22Rv1 (cell line): ENCODE measurements around the gene DMXL1.
"Not testable (repeated sequence)": the region's sequence is repeated elsewhere in the genome, so short reads cannot be mapped to it uniquely, and the experiment has no call there.

ENCODE experiments used
- ZFX ChIP-seq: fragments of 450-650 bp; IDR thresholded peaks from 2 replicates; pipeline ENCODE4 v1.6.1; 2017; ENCODE audit warnings: antibody characterized with exemption, borderline replicate concordance
- TF ChIP-seq, protein P1 (sequence below): fragments of 450-650 bp; IDR thresholded peaks from 2 replicates; pipeline ENCODE4 v1.5.1; 2017; ENCODE audit warnings: mild to moderate bottlenecking

DNA sequence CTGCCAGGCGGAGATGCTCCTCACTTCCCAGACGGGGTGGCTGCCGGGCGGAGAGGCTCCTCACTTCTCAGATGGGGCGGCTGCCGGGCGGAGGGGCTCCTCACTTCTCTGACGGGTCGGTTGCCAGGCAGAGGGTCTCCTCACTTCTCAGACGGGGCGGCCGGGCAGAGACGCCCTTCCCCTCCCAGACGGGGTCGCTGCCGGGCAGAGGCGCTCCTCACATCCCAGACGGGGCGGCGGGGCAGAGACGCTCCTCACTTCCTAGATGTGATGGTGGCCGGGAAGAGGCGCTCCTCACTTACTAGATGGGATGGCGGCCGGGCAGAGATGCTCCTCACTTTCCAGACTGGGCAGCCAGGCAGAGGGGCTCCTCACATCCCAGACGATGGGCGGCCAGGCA is 51.6 kb downstream of the DMXL1 start:
- TF ChIP-seq, protein P1, sequence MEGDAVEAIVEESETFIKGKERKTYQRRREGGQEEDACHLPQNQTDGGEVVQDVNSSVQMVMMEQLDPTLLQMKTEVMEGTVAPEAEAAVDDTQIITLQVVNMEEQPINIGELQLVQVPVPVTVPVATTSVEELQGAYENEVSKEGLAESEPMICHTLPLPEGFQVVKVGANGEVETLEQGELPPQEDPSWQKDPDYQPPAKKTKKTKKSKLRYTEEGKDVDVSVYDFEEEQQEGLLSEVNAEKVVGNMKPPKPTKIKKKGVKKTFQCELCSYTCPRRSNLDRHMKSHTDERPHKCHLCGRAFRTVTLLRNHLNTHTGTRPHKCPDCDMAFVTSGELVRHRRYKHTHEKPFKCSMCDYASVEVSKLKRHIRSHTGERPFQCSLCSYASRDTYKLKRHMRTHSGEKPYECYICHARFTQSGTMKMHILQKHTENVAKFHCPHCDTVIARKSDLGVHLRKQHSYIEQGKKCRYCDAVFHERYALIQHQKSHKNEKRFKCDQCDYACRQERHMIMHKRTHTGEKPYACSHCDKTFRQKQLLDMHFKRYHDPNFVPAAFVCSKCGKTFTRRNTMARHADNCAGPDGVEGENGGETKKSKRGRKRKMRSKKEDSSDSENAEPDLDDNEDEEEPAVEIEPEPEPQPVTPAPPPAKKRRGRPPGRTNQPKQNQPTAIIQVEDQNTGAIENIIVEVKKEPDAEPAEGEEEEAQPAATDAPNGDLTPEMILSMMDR, result not testable (repeated sequence)
- TF ChIP-seq ZFX, result not testable (repeated sequence)
